NCI-H748 treated with DMSO at 0.1 percent for 48 hours (cell line): Measurements from ENCODE around the gene SDF4.

Source experiments
- DNase-seq: peaks from one replicate; lab custom pipeline; 2025; lab: John Stamatoyannopoulos, UW

Gene SDF4

GRCh38 chr1:1228596-1229321 lies 3.0 kb downstream of the SDF4 start:
- DNase-seq: no peak

- no peak for DNase-seq
Measured at GRCh38 chr1:1228187-1228586, 3.6 kb downstream of the SDF4 start.

GRCh38 chr1:1227386-1227785 lies 4.4 kb downstream of the SDF4 start:
- no peak for DNase-seq

- DNase-seq: no peak
Measured at GRCh38 chr1:1226566-1227362, 5.0 kb downstream of the SDF4 start.

GRCh38 chr1:1225913-1226312 lies 5.9 kb downstream of the SDF4 start:
- DNase-seq: no peak

GRCh38 chr1:1225238-1225845 lies 6.5 kb downstream of the SDF4 start:
- DNase-seq: no peak

GRCh38 chr1:1223891-1224290 lies 7.9 kb downstream of the SDF4 start:
- no peak for DNase-seq

GRCh38 chr1:1223321-1223720 lies 8.5 kb downstream of the SDF4 start:
- no peak for DNase-seq

GRCh38 chr1:1222575-1223225 lies 9.1 kb downstream of the SDF4 start:
- DNase-seq: no peak

GRCh38 chr1:1221887-1222574 lies 9.8 kb downstream of the SDF4 start:
- no peak for DNase-seq

- no peak for DNase-seq
Measured at GRCh38 chr1:1220197-1220596, 11.6 kb downstream of the SDF4 start.

- no peak for DNase-seq
Measured at GRCh38 chr1:1219341-1219740, 12.5 kb downstream of the SDF4 start.

GRCh38 chr1:1218524-1219200 lies 13.1 kb downstream of the SDF4 start:
- DNase-seq: no peak

- DNase-seq: no peak
Measured at GRCh38 chr1:1217621-1218523, 13.9 kb downstream of the SDF4 start.

- DNase-seq: no peak
Measured at GRCh38 chr1:1216770-1217620, 14.8 kb downstream of the SDF4 start.

- DNase-seq: no peak
Measured at GRCh38 chr1:1215881-1216605, 15.8 kb downstream of the SDF4 start.

- DNase-seq: no peak
Measured at GRCh38 chr1:1215080-1215676, 16.6 kb downstream of the SDF4 start.
